D721Med (cell line): Measurements from ENCODE around the gene CGB2.
"Not testable (repeated sequence)": the region's sequence is repeated elsewhere in the genome, so short reads cannot be mapped to it uniquely, and the experiment has no call there.

Experiments used
- DNase-seq: peaks from one replicate; pipeline ENCODE4 v3.0.0; 2011; ENCODE audit warnings: low spot score; ENCODE audit not compliant: insufficient read length
- FAIRE-seq: peaks from 2 replicates; lab custom pipeline; 2011; peaks lifted over from hg19 to GRCh38; lab: Jason Lieb, UNC
- TF ChIP-seq, protein P1 (sequence below): IDR thresholded peaks from 2 replicates; pipeline ENCODE4 v1.5.1; 2012; ENCODE audit warnings: mild to moderate bottlenecking, control low read depth; ENCODE audit not compliant: insufficient read depth; ENCODE audit errors: missing control alignments

CGB2 gene

DNA sequence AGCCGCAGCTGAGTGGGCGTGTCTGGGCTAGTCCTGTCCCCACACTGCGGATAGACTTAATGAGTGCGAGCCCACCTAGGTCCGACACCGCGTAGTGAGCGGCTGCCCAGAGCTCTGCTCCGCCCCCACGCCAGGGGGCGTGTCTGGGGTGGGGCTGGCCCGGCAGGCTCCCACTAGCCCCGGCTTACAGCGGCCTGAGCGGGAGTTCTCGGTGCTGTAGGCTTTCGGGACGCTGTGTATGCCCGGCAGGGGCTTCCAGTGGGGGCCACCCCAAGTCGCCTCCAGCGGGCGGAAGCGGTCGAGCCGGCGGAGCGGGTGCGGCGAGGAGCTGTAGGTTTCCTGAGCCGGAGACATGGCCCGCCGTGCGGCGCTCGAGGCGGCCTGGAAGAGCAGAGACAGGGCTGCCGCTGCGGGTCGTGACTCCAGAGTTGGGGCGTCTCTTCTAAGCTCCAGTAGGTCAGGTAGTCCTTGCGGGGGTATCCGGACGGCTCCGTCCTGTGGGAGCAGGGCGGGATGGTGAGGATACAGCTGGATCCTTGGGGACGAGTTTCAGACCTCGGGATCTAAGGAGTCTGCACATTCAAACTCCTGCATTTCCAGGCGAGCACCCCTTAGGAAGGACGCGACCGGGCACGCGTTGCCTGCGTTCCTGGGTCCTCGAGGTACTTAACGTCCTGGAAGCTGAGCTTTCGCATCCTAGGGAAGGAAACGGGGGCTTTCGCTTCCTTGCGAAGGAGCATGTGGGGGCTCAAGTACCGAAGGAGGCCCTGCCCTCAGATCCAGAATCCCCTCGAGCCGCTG is 24.6 kb downstream of the CGB2 start:
- FAIRE-seq (no peak), DNase-seq (peak; percentile 98)
- TF ChIP-seq, protein P1, sequence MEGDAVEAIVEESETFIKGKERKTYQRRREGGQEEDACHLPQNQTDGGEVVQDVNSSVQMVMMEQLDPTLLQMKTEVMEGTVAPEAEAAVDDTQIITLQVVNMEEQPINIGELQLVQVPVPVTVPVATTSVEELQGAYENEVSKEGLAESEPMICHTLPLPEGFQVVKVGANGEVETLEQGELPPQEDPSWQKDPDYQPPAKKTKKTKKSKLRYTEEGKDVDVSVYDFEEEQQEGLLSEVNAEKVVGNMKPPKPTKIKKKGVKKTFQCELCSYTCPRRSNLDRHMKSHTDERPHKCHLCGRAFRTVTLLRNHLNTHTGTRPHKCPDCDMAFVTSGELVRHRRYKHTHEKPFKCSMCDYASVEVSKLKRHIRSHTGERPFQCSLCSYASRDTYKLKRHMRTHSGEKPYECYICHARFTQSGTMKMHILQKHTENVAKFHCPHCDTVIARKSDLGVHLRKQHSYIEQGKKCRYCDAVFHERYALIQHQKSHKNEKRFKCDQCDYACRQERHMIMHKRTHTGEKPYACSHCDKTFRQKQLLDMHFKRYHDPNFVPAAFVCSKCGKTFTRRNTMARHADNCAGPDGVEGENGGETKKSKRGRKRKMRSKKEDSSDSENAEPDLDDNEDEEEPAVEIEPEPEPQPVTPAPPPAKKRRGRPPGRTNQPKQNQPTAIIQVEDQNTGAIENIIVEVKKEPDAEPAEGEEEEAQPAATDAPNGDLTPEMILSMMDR: peak; percentile 13

DNA sequence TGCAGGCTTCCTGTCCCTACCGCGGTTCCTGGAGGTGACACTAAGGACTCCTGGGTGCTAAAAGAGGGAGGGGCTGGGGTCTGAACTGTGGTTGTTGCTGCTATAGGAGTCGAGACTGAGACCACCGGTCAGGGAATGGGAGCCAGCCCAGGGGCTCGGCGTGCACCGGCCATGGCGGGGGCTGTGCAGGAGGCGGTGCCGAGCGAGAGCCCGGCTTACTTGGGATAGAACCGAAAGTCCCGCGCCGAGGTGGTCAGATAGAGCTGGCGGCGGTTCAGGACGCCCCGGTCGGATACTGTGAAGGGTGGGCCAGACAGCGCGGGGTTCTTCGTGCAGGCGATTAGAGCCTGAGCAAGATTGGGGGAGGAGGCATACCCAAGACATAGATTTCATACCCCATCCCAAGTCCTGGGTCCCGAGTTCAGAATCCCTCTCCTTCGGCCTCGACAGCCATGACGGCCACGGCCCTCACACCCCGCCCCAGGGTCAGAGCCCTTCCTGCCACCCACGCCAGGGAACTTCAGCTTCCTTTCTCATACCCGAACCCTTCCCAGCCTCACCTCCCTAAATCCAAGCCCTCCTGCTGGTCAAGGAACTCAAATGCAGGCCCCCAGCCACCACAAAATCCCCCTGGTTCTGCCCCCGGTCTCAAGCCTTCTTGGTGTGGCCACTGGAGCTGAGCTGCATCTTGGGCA is 25.4 kb downstream of the CGB2 start:
- not testable (repeated sequence) for FAIRE-seq, DNase-seq

DNA sequence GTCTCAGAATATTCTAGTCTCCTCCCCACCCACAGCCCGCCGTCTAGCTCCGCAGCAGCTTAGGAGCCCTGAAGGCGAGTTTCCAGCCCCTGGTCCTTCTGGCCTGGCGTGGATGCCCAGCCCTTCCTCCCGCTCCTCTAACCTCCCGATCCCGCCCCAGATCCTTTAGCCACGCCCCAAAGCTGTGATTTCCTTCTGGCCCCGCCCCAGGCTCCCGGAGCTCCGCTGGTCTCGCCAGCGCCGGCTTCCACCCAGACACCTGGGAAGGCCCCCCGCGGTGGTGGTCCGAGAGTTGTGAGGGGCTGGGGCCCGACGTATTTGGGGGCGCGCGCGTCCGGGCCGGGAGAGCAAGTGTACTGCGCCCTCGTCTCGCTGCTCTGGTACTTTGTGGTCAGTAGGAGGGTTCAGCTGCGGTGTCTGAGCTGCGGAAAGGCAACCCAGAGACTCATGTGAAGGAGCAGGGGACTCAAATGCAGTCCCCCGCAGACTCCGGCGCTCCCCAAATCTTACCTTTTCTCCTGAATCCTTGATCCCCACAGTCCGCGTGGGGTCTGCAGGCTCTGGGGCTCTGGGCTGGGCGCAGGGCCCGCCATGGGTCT is 26.0 kb downstream of the CGB2 start, which contains the start of gene CGB7:
Gene CGB7, minus strand, starts transcription at position 114 of the 599 bp plus-strand sequence. CDS start 2,374 bp downstream, outside the sequence.
- FAIRE-seq (no peak), DNase-seq (no peak)
- TF ChIP-seq, protein P1: no peak

DNA sequence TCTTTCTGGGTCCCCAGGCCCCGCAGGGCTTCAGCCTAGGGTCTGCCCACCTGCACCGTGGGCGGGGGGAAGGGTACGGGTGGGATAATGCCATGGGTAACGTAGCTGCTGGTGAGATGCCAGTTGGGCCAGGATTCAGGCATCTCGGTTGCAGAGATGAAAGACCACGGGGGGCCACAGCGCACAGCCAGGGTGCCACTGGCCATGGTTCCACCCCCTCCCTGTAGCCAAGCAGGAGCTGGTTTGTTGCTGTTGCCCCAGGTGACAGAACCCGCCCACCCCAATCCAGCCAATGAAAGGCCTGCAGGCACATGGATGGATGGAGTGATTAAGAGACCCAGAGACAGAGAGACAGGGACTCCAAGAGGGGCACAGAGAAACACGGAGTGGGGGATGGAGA is 26.9 kb downstream of the CGB2 start:
- DNase-seq (no peak), FAIRE-seq (no peak)
- TF ChIP-seq, protein P1: no peak

- no peak for FAIRE-seq
- DNase-seq: no peak
- TF ChIP-seq, protein P1: no peak
Observed at GRCh38 chr19:49059053-49059452, 27.4 kb downstream of the CGB2 start.

DNA sequence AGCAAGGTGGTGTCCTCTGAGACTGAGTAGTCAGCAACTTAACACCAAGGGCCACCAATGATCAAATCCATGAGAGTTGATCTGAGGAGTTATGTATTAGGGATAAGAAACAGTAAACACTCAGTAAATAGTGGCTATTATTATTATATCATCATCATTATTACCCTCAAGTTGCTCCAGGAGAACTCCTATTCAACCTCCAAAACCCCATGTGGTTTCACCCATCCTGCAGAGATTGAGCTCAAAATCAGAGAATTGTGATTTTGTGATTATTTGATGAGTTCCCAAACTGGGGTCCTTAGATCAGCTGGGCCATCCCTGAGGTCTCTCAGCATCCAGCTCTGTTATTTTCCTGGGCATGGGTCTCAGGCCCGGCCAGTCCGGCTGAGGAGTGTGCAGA is 29.3 kb downstream of the CGB2 start:
- FAIRE-seq: no peak

DNA sequence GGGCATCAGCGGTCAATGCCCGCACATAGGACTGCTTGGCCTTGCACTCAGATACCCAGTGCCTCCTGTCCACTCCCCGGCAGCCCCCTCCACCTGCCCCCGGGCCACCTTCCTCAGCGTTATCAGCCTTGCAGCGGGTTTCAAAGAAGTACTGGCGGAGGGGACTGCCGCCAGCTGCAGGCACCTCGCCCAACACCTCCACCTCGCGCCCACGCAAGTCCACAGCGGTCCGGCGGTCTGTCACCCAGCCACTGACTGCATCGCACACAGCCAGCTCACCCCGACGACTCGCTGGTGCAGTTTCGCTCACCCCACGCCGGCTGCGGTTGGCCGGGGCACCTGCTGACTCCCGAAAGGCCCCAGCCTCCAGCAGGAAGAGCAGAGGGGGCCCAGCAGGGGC is 29.8 kb downstream of the CGB2 start:
- FAIRE-seq (no peak), DNase-seq (no peak)
- TF ChIP-seq, protein P1: no peak

More for the DNA sequence above, 29.3 kb downstream of the CGB2 start:
- TF ChIP-seq, protein P1: no peak
- DNase-seq: no peak
